Cardiac septum (tissue), 1 donor: Measurements from ENCODE around the gene FTO. TPM values are rescaled to one million over a fixed set of nuclear protein-coding genes. Genes with fewer than 3 reads are reported as not detected.

ENCODE experiments used
- DNase-seq: peaks from one replicate; pipeline ENCODE4 v3.0.0-alpha.2; 2020; ENCODE audit warnings: low spot score
- intact Hi-C: fragments of 100-400 bp; cut with DNase I; formaldehyde crosslinking; loops from one replicate; pipeline ENCODE4 v1.14.0; 2022
- total RNA-seq: library from RNA; stranded (reverse); fragmentation: NEBNext Ultra II Directional; extraction: Animal tissue kit (Norgen Biotek cat#: 25700); gene quantifications from one replicate; pipeline ENCODE4 v1.2.1, GENCODE V29; 2021
- donor health status: DM: no; HTN: no; CAD: no.

Gene FTO
- total RNA-seq, 1 donor from 2014 or later = 70.4 TPM

DNA sequence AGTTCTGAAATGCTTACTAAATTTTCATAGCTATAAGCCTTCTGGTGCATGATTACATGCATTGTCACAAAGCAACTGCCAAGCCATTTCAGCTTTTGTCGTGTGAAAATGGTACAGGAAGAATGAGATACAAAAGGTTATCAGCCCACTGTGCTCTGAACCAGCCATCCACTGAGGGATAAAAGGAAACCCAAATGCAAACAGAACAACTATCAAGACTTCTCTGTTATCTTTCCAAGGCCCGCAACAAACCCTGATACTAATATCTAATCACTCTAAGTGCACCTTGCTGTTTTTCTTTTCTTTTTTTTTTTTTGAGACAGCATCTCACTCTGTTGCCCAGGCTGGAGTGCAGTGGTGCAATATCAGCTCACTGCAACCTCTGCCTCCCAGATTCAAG lies 109.0 kb downstream of the FTO start:
- DNase-seq = no peak
- intact Hi-C loops = no loop called here

DNA sequence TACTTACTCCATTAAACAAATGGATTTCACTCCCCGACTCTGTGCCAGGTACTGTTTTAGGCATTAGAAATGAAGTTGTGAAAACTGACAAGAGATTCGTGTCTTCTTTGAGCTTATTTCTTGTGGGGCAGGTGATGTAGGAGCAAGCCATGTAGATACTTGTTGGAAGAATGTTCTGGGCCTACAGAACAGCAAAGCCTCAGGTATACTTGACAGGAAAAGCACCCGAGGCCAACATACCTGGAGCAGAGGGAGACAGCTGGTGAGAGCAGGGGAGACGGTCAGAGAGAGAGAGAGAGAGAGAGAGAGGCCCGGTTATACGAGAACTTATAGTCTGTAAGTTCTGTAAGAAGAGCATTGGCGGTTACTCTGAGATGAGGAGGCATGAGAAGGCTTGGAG lies 110.8 kb downstream of the FTO start:
- intact Hi-C loops = no loop called here
- no peak for DNase-seq

DNA sequence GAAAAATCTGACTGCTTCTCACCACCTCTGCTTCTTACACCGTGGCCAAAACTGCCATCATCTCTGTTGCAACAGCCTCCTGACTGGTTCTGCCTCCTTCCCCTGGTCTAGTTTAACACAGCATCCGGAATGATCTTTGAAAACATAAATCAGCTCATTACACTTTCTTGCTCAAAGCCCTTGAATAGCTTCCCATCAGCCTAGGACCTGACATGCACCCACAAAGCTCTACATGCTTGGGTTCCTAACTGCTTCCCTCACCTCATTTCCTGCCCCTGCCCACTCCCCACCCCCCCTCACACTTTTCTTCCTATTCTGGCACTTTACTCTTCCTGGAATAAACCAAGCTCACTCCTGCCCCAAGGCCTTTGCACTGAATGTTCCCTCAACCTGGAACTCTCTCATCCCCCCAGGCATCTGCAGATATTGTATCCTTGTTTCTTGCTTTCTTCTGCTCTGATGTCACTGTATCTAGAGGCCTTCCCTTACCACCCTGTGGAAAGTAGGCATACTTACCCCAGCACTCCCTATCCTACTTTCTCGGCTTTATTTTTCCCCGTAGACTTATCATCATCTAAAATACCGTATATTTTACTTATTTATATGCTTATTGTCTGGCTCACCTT lies 112.4 kb downstream of the FTO start:
- no peak for DNase-seq
- intact Hi-C loops = no loop called here

DNA sequence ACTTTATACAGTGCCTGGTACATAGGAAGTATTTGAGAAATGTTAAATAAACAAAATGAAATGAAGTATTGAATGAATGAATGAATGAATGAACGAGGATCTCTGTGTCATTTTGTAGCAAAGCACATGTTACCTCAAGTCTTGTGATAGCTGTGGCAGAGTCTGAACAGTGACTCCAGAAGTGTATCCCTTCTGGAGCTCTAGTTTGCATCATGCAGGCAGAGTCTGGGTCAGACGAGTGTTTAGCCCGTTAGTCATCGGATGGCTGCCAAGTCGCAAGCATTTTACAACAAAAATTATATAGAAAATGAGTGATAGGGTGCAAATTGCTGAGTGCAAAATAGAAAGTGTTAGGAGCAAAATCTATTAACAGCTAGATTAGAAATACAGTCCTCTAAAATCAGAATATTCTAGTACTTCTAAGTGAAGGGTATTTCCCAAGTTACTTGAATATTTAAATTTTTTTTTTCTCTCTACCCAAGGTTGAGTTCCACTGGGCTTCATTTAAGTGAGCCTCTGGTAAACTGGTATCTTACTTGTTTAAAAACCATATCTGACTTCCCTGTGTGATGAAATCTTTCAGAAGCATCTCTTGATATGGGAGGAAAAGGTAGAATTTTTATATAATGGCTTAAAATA lies 113.3 kb downstream of the FTO start:
- no peak for DNase-seq
- intact Hi-C loops = no loop called here

- intact Hi-C loops = no loop called here
- no peak for DNase-seq
Measured at GRCh38 chr16:53817812-53818550, 114.0 kb downstream of the FTO start.

DNA sequence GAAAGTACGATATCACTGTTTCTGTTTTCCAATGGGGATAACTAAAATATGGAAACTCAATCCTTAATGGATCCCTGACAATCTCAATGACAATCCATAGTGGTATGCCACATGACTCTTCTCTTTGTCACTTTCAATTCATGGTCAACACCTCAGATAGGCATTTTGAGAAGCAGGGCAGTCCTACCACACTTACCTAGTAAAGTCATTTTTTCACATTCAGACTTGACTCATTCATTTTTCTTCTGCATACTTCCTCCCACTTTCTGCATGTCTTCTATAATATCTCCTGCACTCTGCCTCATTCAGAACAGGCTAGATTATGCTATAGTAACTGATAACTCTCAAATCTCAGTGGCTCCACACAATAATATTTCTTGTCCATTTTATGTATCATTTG lies 117.5 kb downstream of the FTO start:
- DNase-seq = no peak
- intact Hi-C loops = no loop called here

DNA sequence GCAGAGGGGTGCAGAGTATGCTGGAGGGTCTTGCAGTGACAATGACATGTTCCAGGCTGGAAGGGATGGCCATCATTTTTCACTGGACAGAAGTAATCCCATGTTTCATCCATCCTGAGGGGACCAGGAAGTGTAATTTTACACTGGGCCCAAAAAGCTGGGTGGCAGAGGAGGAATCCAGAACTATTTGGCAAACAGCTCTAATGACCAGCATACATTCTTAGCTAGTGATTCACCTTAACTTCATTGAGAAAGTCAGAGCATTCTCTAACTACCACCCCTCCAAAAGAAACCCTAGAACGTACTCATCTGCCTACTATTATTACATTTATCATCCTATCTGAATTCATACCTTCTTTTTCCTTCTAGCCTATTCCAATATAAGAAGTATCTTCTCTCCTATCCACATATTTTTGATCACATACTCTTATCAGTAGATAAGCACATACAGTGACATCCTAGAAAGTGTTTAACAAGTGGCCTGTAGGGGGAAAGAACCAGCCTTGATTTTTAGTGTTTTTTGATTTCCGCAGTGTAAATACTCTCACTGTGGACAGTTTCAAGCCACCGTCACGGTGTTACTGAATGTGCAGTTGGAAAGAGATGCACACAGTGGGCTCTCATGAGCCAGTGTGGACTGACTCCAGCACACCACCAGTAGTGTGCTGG lies 118.1 kb downstream of the FTO start:
- DNase-seq = no peak
- intact Hi-C loops = no loop called here

- intact Hi-C loops = no loop called here
- no peak for DNase-seq
Measured at GRCh38 chr16:53822936-53823529, 119.1 kb downstream of the FTO start.

- DNase-seq = no peak
- intact Hi-C loops = no loop called here
Measured at GRCh38 chr16:53826658-53827057, 122.7 kb downstream of the FTO start.

DNA sequence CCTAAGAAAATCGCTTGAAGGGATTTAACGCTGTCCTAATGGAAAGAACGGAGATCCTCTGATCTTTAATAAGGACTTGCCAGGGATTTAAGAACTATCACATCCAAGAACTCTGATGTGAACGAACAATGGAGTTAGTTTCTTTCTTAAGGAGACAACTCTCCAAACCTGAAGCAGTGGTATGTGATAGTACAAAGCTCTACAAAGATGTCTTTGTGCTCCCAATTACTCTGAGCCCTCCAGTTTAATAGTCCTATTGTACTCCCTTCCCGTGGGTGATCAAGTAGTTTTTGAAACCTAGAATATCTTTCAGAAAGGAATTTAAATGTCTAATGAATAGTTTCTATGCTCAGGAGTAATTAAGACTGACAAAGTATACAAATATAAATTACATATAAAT lies 123.8 kb downstream of the FTO start:
- intact Hi-C loops = no loop called here
- no peak for DNase-seq

DNA sequence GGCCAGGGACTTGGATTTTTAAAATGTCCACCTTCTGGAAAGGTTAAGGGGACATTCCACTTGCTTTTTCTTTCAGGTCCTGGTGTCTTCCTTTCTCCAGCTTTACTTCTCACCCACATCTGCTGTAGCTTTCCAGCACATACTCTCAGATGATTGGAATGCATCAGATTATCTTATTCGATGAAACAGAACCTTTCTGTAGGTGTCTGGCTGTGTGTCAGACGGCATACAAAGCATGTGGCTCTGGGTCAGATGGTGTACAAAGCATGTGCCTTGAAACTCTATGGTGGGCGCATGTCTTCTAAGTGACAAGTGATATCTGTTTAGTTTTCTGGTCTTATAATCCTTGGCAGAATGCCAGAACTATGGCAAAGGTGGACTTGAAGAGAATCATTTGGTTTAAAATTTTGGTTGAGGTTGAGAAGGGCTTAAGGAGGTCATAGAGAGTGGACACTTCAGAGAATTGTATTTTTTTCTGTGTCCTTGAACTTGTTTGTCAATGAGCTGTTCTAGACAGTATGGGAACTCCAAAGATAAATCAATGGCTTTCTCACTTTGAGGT lies 125.3 kb downstream of the FTO start:
- no peak for DNase-seq
- intact Hi-C loops = no loop called here

DNA sequence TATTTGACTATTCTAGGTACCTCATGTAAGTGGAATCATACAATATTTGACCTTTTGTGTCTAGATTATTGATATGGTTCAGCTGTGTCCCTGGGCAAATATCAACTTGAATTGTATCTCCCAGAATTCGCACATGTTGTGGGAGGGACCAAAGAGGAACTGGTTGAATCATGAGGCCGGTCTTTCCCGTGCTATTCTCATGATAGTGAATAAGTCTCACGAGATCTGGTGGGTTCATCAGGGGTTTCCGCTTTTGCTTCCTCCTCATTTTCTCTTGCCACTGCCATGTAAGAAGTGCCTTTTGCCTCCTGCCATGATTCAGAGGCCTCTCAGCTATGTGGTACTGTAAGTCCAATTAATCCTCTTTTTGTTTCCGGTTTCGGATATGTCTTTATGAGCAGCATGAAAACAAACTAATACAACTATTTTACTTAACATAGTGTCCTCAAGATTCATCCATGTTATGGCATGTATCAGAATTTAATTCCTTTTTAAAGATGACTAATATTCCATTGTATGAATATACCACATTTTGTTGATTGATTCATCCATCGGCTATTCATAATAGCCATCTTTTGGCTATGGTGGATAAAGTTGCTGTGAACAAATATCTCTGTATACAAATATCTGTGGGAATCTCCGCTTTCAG lies 129.1 kb downstream of the FTO start:
- intact Hi-C loops = no loop called here
- DNase-seq = no peak

- intact Hi-C loops = no loop called here
- no peak for DNase-seq
Measured at GRCh38 chr16:53836142-53836541, 132.2 kb downstream of the FTO start.

GRCh38 chr16:53836680-53837079 lies 132.7 kb downstream of the FTO start:
- DNase-seq = no peak
- intact Hi-C loops = no loop called here

- intact Hi-C loops = no loop called here
- DNase-seq = no peak
Measured at GRCh38 chr16:53837426-53837825, 133.5 kb downstream of the FTO start.

DNA sequence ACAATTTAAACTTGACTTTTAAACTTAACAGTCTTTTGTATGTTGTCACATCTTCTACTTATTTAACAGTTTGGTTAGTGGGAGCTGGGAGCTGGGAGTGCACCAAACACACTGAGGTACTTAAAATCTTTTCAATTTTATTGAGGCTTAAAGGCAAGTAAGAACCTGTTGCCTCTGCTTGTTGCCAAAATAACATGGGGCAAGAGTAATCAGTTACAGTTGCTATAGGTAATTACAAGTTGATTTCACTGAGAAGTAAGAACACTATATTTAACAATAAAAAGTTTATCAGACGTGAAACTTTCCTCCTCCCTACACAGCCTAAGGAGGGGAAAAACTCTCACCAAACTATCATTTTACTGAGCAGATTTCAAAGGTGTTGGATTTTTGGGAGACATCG lies 135.2 kb downstream of the FTO start:
- intact Hi-C loops = no loop called here
- DNase-seq = no peak

DNA sequence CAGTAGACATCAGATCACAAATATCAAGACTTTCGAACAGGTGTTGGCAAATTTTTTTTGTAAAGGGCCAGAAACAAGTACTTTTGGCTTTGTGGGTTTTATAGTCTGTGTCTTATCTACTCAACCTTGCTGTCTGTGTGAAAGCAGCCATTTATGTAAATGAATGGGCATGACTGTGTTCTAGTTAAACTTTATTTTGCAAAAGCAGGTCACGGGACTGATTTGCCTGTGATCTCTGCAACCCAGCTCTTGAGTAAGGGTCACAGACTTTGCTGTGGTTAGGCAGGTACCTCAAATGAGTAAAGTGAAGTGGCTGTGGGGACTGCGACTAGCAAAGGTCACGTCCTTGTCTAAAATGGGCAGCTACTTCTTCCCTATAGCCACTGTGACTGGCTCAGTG lies 136.5 kb downstream of the FTO start:
- no peak for DNase-seq
- intact Hi-C loops = no loop called here

- intact Hi-C loops = no loop called here
- no peak for DNase-seq
Measured at GRCh38 chr16:53841884-53842283, 137.9 kb downstream of the FTO start.

DNA sequence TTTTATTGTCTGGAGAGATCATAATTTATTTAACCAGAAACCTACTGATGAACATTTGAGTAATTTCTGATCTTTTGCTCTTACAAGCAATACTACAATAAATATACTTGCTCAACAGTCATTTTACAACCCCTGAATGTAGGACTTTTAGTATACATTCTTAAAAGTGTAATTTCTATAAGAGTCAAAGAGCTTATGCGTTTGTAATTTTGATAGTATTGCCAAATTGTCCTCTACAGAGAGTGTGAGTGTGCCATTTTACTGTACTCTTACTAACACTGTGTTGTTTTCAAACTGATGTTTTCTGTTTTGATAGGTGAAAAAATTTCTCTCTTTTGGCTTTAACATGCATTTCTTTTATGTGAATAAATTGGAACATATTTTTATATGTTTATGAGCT lies 139.1 kb downstream of the FTO start:
- intact Hi-C loops = no loop called here
- no peak for DNase-seq
